ENCODE results near the gene NPHP3.
"Not testable (repeated sequence)": the region's sequence is repeated elsewhere in the genome, so short reads cannot be mapped to it uniquely, and the experiment has no call there.

NPHP3 gene, protein sequence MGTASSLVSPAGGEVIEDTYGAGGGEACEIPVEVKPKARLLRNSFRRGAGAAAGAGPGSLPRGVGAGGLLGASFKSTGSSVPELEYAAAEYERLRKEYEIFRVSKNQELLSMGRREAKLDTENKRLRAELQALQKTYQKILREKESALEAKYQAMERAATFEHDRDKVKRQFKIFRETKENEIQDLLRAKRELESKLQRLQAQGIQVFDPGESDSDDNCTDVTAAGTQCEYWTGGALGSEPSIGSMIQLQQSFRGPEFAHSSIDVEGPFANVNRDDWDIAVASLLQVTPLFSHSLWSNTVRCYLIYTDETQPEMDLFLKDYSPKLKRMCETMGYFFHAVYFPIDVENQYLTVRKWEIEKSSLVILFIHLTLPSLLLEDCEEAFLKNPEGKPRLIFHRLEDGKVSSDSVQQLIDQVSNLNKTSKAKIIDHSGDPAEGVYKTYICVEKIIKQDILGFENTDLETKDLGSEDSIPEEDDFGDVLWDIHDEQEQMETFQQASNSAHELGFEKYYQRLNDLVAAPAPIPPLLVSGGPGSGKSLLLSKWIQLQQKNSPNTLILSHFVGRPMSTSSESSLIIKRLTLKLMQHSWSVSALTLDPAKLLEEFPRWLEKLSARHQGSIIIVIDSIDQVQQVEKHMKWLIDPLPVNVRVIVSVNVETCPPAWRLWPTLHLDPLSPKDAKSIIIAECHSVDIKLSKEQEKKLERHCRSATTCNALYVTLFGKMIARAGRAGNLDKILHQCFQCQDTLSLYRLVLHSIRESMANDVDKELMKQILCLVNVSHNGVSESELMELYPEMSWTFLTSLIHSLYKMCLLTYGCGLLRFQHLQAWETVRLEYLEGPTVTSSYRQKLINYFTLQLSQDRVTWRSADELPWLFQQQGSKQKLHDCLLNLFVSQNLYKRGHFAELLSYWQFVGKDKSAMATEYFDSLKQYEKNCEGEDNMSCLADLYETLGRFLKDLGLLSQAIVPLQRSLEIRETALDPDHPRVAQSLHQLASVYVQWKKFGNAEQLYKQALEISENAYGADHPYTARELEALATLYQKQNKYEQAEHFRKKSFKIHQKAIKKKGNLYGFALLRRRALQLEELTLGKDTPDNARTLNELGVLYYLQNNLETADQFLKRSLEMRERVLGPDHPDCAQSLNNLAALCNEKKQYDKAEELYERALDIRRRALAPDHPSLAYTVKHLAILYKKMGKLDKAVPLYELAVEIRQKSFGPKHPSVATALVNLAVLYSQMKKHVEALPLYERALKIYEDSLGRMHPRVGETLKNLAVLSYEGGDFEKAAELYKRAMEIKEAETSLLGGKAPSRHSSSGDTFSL (N-terminal part only)

DNA sequence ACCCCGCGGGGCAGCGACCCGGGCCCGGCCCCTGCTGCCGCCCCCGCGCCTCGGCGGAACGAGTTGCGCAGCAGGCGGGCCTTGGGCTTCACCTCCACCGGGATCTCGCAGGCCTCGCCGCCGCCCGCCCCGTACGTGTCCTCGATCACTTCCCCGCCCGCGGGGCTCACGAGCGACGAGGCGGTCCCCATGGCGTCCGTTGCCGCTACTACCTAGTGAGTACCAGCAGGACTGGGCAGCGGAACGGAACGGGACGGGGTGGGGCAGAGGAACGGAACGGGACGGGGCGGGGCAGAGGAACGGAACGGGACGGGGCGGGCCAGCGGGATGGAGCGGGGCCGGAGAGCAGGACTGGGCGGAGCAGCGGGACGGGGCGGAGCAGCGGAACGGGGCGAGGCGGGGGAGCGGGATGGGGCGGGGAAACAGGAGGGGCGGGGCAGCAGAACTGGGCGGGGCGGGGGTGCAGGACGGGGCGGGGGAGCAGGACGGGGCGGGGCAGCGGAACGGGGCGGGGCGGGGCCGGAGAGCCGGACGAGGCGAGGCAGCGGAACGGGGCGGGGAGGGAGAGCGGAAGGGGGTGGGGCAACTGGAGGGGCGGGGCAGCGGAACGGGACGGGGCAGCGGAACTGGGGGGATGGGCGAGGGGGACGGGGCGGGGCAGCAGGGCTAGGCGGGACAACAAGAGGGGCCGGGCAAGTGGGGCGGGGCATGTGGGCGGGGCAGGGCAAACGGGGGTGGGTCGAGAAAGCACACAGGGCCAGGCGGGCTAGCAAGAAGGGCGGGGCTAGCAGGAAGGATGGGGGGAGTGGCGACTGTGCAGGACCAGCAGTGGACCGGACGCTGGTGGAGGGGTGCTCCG is at the start of gene NPHP3:
Gene NPHP3, minus strand, starts transcription at position 245 of the 859 bp plus-strand sequence. Its CDS starts 54 bp downstream, at position 191.
- peak; percentile 97 for DNase-seq

DNA sequence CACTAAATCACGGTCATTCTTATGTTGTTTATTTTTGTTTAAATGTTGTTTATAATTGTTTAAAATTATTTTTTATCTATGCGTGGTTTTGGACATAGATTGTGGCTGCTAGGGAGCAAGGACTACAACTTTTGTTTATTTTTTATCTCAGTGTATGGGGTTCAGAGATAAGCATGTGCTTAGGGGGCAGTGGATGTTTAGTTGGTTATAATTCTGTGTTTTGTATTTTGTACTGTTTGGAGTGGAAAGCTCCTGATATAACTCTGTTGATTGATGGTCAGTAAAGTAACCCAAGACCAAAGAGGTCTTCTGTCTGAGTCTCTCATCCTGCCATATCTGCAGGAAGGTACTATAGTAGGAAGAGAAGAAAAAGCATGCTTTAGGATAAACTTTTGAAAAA is 36.5 kb upstream of the NPHP3 start:
- no peak for DNase-seq

DNA sequence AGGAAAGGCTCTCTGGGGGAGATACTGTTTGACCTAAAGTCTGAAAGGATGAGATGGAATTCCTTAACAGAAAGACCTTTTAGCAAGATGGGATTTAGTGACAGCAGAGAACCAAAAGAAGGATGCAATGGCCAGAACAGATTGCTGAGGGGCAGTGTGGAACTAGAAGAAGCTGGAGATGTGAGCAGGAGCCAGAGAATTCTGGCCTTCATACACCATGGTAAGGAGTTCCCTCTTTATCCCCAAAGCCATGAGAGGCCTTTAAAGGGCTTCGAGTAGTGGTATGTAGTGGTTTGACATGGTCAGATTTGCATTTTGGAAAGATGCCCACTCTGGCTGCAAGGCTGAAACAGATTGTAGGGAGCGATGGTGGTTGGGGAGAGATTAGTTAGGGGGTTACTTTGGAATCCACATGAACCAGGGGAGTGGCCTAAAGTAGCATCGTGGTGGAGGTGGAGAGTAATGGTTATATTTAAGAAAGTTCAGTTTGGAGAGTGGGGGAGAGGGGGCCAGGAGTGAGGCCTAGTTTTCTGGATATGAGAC is 34.0 kb upstream of the NPHP3 start:
- no peak for DNase-seq

DNA sequence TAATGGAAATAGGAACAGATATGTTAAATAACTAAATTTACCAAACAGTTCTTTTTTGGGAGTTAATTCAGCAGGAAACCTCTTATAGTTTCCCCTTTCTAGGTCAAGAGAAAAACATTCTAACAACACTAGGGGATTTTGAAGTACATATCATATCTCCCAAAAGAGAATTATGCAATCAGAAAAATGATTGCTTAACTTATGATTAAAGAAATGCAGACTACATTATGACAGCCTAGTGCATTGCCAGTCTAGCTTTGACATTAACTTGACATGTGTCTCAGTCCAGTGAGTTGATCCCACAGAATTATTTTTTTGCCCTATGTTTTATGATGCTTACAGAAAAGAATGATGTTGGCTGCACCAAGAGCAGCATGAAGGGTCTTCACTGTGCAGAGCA is 31.7 kb upstream of the NPHP3 start:
- DNase-seq: no peak

DNA sequence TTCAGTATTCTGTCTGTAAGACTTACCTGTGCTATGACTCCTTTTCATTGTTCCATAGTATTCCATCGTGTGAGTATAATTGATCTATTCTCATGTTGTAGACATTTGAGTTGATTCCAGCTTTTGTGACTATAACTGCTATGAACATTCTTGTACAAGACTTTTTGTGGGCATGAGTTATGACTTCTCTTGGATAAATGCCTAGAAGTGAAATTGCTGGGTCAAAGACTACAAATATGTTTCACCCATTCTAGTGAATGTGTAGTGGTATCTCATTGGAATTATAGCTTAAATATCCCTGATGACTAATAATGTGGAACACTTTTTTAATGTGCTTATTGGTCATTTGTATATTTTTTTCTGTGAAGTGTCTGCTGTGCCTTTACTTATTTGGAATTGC is 27.6 kb upstream of the NPHP3 start:
- DNase-seq: no peak

DNA sequence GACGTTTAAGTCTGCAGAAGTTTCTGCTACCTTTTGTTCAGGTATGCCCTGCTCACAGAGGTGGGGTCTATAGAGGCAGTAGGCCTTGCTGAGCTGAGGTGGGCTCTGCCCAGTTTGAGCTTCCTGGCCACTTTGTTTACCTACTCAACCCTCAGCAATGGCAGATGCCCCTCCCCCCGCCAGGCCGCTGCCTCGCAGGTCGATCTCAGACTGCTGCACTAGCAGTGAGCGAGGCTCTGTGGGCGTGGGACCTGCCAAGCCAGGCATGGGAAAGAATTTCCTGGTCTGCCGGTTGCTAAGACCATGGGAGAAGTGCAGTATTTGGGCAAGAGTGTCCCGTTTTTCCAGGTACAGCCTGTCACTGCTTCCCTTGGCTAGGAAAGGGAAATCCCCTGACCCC is 24.5 kb upstream of the NPHP3 start:
- not testable (repeated sequence) for DNase-seq

DNA sequence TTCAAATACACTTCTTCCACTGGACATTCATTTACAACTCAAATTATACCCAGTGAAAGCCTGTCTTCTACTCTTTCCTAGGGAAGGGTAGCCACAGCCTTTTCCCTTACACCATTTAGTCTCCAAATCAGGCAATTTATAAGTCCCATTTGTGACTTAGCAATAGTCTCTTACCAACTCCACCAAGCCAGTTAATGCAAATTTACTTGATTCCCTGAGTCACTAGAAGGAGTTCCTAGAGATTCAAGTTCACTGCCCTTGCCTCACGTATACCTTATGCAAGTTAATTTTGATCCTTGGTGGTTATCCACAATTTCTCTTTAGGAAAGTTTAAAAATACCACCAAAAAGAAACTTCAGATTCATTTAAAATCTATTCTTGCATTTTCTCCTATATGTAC is 16.1 kb upstream of the NPHP3 start:
- no peak for DNase-seq

DNA sequence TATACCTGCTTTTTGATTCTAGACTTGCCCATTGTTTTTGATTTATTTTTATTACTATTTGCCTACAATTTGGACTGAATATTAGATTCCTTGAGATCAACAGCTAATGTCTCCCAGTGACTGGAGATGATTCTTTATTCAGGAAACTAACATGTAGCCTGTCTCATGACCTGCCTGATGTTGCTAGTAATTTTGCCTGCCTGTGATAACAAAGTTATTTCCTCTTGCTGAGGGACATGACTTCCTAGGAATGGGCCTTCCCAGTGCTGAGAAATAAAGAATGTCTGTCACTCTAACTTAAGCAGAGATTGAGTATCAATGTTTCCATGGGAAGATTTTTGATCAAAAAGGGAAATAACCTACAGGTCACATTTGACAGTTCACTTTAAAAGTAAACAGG is 13.4 kb upstream of the NPHP3 start:
- no peak for DNase-seq

DNA sequence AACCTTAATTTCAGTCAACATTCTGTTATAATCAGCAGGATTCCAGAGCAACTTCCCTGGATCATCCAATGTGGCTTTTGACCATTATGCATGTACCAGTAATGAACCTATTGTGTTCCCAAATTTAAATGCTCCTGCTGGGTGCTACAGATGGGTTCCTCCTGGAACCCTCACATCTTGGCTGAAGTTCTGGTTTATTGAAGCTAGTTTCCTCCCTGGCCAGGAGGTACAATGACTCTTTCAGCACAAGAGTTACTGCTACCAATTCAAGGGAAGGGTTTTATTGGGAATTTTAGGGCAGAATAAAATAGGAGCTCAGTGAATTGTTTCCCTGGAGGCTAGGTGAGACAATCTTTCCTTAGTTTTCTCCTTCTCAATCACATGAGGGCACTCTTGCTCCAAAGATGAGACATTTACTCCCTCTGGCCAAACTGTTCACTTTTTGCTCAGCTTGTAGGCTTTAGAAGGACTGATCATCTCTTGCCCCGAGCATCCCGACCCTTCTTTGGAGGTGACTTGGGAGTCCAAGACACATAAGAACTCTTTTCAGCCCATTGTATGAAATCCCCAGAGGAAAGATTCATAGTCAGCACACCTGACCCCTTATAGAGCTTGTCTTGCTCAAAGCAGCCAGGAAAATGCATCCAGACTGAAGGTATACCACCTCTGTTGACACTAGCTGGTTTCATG is 8.8 kb upstream of the NPHP3 start:
- no peak for DNase-seq

DNA sequence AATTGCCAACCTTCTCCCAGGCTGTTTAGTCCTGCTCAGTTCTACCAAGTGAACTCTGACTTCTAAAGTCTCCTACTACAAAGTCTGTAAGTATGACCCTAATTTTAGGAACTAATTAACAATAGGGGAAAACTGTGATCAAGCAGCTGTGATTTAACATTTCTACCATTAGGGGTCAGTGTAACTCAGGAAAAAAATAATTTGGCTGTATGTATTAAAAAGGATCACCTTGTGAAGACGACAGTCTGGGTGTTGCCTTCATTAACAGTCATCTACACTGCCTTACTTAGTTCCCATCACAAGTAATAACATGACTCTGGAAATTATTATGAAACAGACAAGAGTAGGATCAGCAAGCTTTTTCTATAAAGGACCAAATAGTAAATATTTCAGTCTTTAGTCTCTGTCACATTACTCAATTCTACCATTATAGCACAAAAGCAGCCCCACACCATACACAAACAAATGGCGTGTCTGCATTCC is 4.2 kb upstream of the NPHP3 start:
- DNase-seq: no peak

DNA sequence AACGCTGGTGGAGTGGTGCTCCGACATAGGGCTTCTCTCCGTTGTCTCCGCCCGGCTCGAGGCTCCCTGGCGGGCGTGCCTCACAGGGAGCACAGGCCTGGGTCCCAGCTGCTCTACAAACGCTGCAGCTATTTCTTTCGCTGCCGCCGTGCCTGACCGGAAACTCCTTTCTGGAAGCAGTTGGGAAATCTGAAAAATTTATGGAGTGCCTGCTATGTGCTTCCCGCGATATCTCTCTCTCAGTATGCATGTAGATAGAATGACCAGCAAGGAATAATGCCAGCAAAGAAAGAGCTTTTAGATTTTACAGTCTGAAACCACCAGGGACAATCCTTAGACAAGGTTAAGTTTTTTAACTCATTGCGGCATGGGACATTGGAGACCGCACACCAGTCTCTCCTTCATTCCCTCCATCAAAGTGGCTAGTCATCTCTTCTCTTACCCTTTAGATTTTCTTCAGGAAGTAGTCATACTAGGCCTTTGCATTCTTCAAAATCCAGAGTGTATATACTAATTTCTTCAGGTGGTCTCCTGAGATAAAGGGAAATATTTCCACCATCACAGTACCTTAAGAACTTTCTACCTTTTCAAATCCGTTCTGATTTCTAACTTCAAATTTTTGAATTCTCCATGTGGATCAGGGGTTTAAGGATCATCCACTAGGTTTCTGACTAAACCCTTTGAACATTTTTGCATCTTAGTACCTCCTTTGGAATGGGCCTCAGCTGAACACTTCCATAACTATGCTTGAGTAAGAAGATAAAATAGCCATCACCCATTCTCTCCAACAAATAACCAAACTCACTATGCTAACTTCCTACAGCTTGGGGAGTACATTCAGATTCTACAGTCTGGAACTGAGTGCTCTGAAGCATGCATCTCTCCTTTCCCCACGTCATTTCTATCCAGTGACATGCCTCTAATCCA is 1.1 kb upstream of the NPHP3 start:
- DNase-seq: no peak

DNA sequence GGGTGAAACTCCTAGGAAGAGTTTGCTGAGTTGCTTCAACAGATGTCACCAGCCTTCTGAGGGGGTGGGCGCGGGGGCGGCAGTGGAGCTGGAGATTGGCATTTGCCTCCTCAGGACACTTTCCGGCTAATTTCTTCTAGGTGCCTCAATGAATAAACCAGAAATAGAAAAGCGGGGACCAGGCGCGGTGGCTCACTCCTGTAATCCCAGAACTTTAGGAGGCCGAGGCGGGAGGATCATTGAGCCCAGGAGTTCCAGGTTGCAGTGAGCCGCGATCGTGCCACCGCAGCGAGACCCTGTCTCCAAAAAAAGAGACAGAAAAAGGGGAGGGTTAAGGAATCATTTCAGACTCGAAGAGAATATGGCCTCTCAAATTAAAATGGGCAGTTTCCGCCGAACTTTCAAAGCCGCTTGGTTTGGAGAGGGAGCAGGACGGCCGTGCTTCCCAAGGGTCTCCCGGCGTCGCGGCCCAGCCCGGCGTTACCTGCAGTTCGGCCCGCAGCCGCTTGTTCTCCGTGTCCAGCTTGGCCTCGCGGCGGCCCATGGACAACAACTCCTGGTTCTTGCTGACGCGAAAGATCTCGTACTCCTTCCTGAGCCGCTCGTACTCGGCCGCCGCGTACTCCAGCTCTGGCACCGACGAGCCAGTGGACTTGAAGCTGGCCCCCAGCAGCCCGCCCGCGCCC is 587 bp downstream of the NPHP3 start:
- peak; percentile 50 for DNase-seq

DNA sequence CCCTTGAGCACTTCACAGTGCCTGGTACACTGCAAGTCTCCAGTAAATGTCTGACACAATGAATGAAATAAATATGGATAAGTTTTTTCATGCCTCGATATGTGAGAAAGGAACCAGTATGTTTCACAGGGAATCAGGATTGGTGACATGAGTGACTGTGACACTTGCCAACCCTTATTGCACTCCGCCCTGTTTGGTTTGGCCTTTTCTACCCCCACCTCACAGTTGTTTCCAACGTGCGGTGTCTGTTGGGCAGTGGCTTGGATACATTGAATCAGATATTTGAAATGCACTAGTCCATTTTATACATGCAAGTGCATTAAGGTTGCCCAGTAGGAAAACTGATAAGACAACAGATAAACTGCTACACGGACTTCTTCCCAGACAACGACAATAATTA is 2.0 kb downstream of the NPHP3 start:
- DNase-seq: no peak

DNA sequence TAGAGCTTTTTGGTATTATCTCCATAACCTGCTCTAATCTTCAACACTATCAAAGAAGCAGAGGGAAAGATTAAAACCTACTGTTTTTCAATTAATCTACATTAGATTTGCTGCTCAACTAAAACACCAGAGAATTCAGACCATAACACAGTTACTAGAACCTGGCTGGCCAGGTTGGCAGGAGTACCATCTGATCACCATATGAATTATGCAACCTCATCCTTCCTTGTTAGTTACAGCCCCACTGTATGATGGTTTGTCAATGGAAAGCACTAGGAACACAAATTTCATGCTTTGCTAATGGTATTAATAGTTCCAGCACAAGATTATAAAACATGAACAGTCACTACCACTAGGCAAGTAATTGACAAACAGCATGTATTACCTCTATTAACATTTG is 5.8 kb downstream of the NPHP3 start:
- DNase-seq: no peak

DNA sequence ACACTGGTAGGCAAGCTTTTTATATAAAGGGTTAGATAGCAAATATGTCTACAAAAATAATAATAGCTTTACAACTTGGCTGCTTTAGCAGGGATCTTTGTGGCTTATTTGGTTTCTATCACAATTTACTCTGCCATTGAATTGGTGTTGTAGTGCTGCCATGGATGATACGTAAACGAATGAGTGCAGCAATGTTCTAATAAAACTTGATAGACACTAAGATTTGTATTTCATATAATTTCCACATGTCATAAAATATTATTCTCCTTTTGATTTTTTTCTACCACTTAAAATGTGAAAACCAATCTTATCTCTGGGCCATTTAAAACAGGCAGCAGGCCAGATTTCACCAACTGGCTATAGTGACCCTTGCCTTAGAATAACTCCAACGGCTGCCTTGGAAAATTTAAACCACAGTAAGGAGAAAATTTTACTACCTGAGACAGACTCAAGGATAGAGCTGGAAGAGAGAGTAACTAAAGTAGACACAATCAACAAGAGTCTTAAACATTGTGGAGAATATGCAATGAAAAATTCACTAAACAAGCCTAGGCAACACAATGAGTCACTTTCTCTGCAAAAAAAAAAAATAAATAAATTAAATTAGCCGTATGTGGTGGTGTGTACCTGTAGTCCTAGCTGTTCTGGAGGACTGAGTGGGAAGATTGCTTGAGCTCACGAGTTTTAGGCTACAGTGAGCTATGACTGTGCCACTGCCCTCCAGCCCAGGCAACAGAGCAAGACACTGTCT is 8.1 kb downstream of the NPHP3 start:
- DNase-seq: no peak

DNA sequence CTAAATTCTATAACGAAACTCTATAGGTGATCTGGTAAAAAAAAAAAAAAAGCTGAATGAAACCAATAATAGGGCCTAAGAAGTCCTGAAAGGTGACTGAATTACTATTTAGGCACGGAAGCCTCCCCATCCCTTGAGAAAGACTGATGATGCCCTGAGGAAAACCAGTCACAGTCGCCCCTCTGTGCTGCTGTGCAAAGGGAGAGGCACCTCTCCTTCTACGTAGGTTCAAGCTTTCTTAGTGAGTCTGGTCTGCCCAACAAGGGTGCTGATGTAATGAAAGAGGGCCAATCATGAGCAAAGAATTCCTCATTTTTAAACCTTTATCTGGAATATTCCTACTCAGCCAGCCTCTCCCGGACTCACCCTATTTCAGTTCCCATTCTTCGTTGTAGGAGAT is 11.9 kb downstream of the NPHP3 start:
- DNase-seq: no peak

DNA sequence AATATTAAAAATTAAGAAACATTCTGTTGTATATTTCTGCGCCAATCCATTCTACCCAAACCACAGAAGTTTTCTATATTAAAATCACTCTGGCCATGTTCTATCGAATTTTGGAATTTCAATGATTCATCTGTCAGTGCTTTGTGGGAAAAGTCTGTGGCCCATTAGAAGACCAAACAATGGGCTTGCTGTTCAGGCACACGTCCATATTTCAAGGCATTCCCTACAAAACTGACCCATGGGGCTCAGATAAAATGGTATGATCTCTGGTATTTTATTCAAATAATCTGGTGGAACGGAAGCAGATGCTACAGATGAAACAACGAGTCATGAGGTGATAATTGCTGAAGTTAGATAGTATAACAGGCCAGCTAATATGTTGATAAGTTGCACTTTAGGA is 12.4 kb downstream of the NPHP3 start:
- DNase-seq: no peak

DNA sequence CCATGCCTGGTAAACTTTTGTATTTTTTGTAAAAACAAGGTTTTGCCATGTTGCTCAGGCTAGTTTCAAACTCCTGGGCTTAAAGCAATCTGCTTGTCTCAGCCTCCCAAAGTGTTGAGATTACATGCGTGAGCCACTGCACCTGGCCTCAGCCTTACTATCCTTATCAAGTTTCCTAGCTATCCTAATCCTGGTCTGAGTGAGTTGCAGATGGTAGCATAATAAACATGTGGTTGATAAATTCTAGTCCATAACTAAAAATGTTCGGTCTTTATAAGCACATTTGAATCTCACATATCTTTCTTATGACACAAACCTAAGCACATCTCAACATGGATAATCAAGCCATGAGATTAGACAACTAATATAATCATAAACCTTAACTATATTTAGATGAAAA is 18.5 kb downstream of the NPHP3 start:
- no peak for DNase-seq

DNA sequence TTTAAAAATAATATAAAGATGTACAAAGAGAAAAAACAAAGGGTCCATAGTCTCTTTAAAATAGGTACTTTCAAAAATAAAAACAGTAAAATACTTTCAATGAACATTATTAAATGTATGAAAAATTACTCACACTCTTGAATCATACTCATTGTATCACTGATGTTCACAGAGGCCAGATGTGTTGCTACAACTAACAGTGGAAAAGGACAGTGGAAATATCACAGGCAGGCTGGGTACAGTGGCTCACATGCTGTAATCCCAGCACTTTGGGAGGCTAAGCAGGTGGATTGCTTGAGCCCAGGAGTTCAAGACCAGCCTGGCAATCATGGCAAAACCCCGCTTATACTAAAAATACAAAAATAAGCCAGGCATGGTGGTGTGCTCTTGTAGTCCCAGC is 26.8 kb downstream of the NPHP3 start:
- no peak for DNase-seq

All from activated CD4-positive, alpha-beta T cell treated with anti-CD3 and anti-CD28 coated beads for 48 hours (primary cell).